Measurements from ENCODE around the gene FGD3. TPM values are rescaled to one million over a fixed set of nuclear protein-coding genes. Genes with fewer than 3 reads are reported as not detected.

FGD3 gene
- total RNA-seq, 1 donor from 2014 or later: 0.09 TPM

DNA sequence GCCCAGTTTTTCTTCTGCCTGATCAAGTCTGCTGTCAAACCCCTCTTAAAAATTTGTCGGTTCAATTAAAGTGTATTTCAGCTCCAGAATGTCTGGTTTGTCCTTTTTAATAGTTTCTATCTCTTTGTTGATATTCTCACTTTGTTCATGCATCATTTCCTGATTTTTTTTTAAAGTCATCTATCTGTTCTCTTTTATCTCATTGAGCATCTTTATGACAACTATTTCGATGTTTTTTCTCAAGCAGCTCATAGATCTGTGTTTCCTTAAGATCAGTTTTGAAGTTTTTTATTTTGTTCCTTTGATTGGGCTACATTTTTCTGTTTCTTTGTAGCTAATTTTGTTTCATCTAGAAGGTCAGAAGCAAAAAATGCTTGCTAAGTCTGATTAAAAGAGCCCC lies 53.7 kb downstream of the FGD3 start:
- no peak for DNase-seq (ENCODE audit: low read depth)
- Histone ChIP-seq H3K9ac (ENCODE audit: low read length) (no peak overlapping the region), H3K27me3 (ENCODE audit: insufficient read depth, low read length) (no peaks in the 10 kb centered on the region), H4K20me1 (ENCODE audit: insufficient read depth, low read length) (no peaks in the 10 kb centered on the region), H3K4me3 (ENCODE audit: insufficient read depth, low read depth, low read length) (no peak overlapping the region), H3K36me3 (ENCODE audit: insufficient read depth, low read length) (no peaks in the 10 kb centered on the region), H3K4me1 (ENCODE audit: insufficient read depth, low read length) (no peaks in the 10 kb centered on the region), H3K27ac (ENCODE audit: low read depth, low read length) (no peak overlapping the region), H3K79me2 (ENCODE audit: insufficient read depth, low read length) (no peaks in the 10 kb centered on the region), H3K4me2 (ENCODE audit: low read length) (no peak overlapping the region), H2AFZ (ENCODE audit: low read depth, low read length) (no peak overlapping the region), H3K9me3 (ENCODE audit: insufficient read depth, low read depth, low read length) (no peaks in the 10 kb centered on the region)
- H3K27me3 Mint-ChIP-seq (ENCODE audit: low read depth, unreplicated experiment): peaks cover 17% of the 10 kb centered on the region
- no peak overlapping the region for H3K27ac Mint-ChIP-seq (ENCODE audit: unreplicated experiment)
- no peaks in the 10 kb centered on the region for H3K36me3 Mint-ChIP-seq (ENCODE audit: low read depth, unreplicated experiment)
- FAIRE-seq: no peak
- H3K9me3 Mint-ChIP-seq (ENCODE audit: unreplicated experiment): peaks cover 2% of the 10 kb centered on the region
- H3K4me3 Mint-ChIP-seq (ENCODE audit: unreplicated experiment): no peak overlapping the region
- peaks cover 3% of the 10 kb centered on the region for H3K4me1 Mint-ChIP-seq (ENCODE audit: low read depth, unreplicated experiment)
- TF ChIP-seq EZH2 (IDR thresholded peaks at IDR 0.05; ENCODE audit: insufficient read depth, low read length): no peak
- TF ChIP-seq, protein P1, sequence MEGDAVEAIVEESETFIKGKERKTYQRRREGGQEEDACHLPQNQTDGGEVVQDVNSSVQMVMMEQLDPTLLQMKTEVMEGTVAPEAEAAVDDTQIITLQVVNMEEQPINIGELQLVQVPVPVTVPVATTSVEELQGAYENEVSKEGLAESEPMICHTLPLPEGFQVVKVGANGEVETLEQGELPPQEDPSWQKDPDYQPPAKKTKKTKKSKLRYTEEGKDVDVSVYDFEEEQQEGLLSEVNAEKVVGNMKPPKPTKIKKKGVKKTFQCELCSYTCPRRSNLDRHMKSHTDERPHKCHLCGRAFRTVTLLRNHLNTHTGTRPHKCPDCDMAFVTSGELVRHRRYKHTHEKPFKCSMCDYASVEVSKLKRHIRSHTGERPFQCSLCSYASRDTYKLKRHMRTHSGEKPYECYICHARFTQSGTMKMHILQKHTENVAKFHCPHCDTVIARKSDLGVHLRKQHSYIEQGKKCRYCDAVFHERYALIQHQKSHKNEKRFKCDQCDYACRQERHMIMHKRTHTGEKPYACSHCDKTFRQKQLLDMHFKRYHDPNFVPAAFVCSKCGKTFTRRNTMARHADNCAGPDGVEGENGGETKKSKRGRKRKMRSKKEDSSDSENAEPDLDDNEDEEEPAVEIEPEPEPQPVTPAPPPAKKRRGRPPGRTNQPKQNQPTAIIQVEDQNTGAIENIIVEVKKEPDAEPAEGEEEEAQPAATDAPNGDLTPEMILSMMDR (IDR thresholded peaks at IDR 0.05; ENCODE audit: insufficient read depth, low read depth, low read length): no peak

DNA sequence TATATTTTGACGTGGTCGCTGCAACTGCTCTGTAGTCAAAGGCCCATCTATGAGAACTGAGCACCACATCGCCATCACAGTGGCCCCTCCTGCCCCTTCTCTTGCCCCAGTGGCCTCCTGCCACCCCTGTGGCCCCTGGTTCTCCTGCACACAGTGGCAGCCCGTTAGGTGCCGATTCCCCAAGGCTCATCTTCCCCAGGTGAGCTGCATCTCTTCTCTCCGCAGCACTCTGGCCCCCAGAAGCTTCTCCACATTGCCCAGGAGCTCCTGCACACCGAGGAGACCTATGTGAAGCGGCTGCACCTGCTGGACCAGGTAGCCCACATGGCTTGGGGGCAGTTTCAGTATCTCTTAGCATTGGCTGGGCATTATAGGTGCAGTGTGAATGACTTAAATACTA lies 55.4 kb downstream of the FGD3 start:
- FAIRE-seq (no peak), DNase-seq (ENCODE audit: low read depth) (no peak)

More for the DNA sequence above, 55.4 kb downstream of the FGD3 start:
- H3K4me1 ChIP-seq (ENCODE audit: insufficient read depth, low read length): no peaks in the 10 kb centered on the region
- H3K27ac ChIP-seq (ENCODE audit: low read depth, low read length): no peak overlapping the region
- H3K4me3 ChIP-seq (ENCODE audit: insufficient read depth, low read depth, low read length): no peak overlapping the region
- no peaks in the 10 kb centered on the region for H3K9me3 ChIP-seq (ENCODE audit: insufficient read depth, low read depth, low read length)
- no peak for TF ChIP-seq EZH2 (IDR thresholded peaks at IDR 0.05; ENCODE audit: insufficient read depth, low read length)
- TF ChIP-seq, protein P1 (IDR thresholded peaks at IDR 0.05; ENCODE audit: insufficient read depth, low read depth, low read length): no peak
- Mint-ChIP-seq H3K9me3 (ENCODE audit: unreplicated experiment) (peaks cover 2% of the 10 kb centered on the region), H3K4me1 (ENCODE audit: low read depth, unreplicated experiment) (peaks cover 3% of the 10 kb centered on the region), H3K36me3 (ENCODE audit: low read depth, unreplicated experiment) (no peaks in the 10 kb centered on the region), H3K27ac (ENCODE audit: unreplicated experiment) (no peak overlapping the region), H3K4me3 (ENCODE audit: unreplicated experiment) (no peak overlapping the region), H3K27me3 (ENCODE audit: low read depth, unreplicated experiment) (peaks cover 12% of the 10 kb centered on the region)
- H3K27me3 ChIP-seq (ENCODE audit: insufficient read depth, low read length): no peaks in the 10 kb centered on the region
- H2AFZ ChIP-seq (ENCODE audit: low read depth, low read length): no peak overlapping the region
- no peaks in the 10 kb centered on the region for H3K36me3 ChIP-seq (ENCODE audit: insufficient read depth, low read length)
- H3K9ac ChIP-seq (ENCODE audit: low read length): no peak overlapping the region
- H3K79me2 ChIP-seq (ENCODE audit: insufficient read depth, low read length): no peaks in the 10 kb centered on the region
- H4K20me1 ChIP-seq (ENCODE audit: insufficient read depth, low read length): no peaks in the 10 kb centered on the region
- H3K4me2 ChIP-seq (ENCODE audit: low read length): no peak overlapping the region

Data from astrocyte (in vitro differentiated cells and primary cell).